ENCODE measurements around the gene RND2. TPM values are rescaled to one million over a fixed set of nuclear protein-coding genes. Genes with fewer than 3 reads are reported as not detected.

Gene RND2
- total RNA-seq, 1 experiment from 2014 or later: 5.5 TPM

DNA sequence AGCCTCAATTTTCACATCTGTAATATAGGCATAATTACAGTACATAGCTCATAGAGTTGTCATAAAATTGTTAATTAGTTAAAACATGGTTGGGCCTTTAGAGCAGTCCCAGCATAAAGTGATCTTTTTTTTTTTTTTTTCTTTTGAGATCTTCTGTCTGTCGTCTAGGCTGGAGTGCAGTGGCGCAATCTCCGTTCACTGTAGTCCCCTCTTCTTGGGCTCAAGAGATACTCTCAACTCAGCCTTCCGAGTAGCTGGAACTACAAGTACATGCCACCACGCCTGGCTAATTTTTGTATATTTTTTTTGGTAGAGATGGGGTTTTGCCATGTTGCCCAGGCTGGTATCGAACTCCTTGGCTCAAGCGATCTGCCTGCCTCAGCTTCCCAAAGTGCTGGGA is 31.0 kb downstream of the RND2 start:
- POLR2A ChIA-PET (ENCODE audit: low non-redundant PET): no interaction called here
- no TSS peak for BruUV-seq (replicated peaks)

DNA sequence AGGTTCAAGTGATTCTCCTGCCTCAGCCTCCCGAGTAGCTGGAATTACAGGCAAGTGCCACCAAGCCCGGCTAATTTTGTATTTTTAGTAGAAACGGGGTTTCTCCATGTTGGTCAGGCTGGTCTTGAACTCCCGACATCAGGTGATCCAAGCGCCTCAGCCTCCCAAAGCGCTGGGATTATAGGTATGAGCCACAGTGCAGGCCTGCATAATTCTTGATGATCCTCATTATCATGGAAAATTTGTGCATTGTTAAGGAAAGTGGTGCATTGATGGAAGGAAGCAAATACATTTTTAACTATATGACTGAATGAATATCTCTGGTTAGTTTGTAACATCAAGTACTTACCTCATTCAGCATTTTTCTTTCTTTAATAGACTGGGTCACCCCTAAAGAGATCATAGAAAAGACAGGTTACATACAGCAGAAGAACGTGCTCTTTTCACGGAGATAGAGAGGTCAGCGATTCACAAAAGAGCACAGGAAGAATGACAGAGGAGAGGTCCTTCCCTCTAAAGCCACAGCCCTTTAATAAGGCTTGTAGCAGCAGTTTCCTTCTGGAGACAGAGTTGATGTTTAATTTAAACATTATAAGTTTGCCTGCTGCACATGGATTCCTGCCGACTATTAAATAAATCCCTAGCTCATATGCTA is 38.1 kb downstream of the RND2 start:
- H3K4me3 ChIP-seq (ENCODE audit: low read depth, low read length, poor library complexity, severe bottlenecking): no peak overlapping the region
- BruUV-seq (replicated peaks): no TSS peak
- POLR2A ChIA-PET (ENCODE audit: low non-redundant PET): no interaction called here
- no peaks in the 10 kb centered on the region for H3K4me1 ChIP-seq (ENCODE audit: insufficient read depth, low read length, poor library complexity, severe bottlenecking)
- DNase-seq (ENCODE audit: low spot score): no peak
- TF ChIP-seq, protein P1, sequence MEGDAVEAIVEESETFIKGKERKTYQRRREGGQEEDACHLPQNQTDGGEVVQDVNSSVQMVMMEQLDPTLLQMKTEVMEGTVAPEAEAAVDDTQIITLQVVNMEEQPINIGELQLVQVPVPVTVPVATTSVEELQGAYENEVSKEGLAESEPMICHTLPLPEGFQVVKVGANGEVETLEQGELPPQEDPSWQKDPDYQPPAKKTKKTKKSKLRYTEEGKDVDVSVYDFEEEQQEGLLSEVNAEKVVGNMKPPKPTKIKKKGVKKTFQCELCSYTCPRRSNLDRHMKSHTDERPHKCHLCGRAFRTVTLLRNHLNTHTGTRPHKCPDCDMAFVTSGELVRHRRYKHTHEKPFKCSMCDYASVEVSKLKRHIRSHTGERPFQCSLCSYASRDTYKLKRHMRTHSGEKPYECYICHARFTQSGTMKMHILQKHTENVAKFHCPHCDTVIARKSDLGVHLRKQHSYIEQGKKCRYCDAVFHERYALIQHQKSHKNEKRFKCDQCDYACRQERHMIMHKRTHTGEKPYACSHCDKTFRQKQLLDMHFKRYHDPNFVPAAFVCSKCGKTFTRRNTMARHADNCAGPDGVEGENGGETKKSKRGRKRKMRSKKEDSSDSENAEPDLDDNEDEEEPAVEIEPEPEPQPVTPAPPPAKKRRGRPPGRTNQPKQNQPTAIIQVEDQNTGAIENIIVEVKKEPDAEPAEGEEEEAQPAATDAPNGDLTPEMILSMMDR (conservative IDR thresholded peaks at IDR 0.05; ENCODE audit: low read depth, low read length): no peak
- no peak for TF ChIP-seq EZH2 (IDR thresholded peaks at IDR 0.05; ENCODE audit: borderline replicate concordance, low read depth, low read length, poor library complexity, severe bottlenecking)
- intact Hi-C loops (cut with micrococcal nuclease; ENCODE audit: unreplicated experiment): no loop called here
- CTCF ChIA-PET: no interaction called here
- H3K9me3 ChIP-seq (ENCODE audit: low read depth, low read length, poor library complexity, severe bottlenecking): no peaks in the 10 kb centered on the region
- no peaks in the 10 kb centered on the region for H3K36me3 ChIP-seq (ENCODE audit: insufficient read depth, low read length, poor library complexity, severe bottlenecking)
- no peak overlapping the region for H3K27ac ChIP-seq (ENCODE audit: low read depth, low read length, poor library complexity, severe bottlenecking)
- H3K27me3 ChIP-seq (replicated peaks; ENCODE audit: insufficient read depth, low read depth, low read length, poor library complexity): no peaks in the 10 kb centered on the region

More for the DNA sequence above, 31.0 kb downstream of the RND2 start:
- H3K4me3 ChIP-seq (ENCODE audit: low read depth, low read length, poor library complexity, severe bottlenecking): no peak overlapping the region
- CTCF ChIA-PET: interaction anchor here (0.6 kb wide), 1 partner anchor 128 kb away, joined by 9 read pairs; no protein-coding TSS in a partner anchor
- TF ChIP-seq, protein P1 (conservative IDR thresholded peaks at IDR 0.05; ENCODE audit: low read depth, low read length): no peak
- no peak for TF ChIP-seq EZH2 (IDR thresholded peaks at IDR 0.05; ENCODE audit: borderline replicate concordance, low read depth, low read length, poor library complexity, severe bottlenecking)
- no peaks in the 10 kb centered on the region for H3K27me3 ChIP-seq (replicated peaks; ENCODE audit: insufficient read depth, low read depth, low read length, poor library complexity)
- no peaks in the 10 kb centered on the region for H3K9me3 ChIP-seq (ENCODE audit: low read depth, low read length, poor library complexity, severe bottlenecking)
- intact Hi-C loops (cut with micrococcal nuclease; ENCODE audit: unreplicated experiment): no loop called here
- H3K27ac ChIP-seq (ENCODE audit: low read depth, low read length, poor library complexity, severe bottlenecking): no peak overlapping the region
- no peaks in the 10 kb centered on the region for H3K36me3 ChIP-seq (ENCODE audit: insufficient read depth, low read length, poor library complexity, severe bottlenecking)
- no peak for DNase-seq (ENCODE audit: low spot score)
- H3K4me1 ChIP-seq (ENCODE audit: insufficient read depth, low read length, poor library complexity, severe bottlenecking): no peaks in the 10 kb centered on the region

DNA sequence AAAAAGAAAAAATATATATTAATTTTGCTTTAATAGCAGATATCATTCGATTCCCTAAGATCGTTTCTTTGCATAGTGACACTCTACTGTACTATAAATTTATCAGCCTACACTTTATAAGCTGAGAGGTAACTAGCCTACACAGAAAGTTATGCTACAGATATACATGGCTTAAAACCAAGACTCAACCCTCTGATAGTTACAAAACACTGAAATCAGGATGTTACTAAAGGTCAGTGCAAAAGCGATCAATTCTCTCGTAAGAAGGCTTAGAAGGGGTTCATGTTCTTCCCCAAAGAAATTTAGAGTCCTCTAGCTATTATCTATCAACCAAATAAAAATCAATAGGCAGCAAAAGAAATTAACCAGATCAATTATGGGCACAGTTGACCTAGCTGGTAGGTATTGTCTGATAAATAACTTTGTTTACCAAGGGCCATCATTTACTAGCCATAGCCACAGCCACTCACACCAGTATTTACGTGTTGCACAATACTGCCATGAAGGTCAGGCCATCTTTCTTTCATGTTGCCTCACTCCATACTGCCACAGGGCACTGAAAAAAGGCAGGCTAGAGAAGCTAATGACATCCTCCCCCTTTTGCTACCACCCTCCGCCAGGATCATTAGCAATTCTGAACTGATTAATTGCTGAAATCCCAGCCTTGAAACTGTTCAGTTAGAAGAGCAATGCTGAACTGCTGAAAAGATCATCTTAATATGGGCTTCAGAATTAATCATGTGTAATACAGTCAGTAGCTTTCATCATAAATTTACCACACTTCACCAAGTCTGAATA is 43.7 kb downstream of the RND2 start:
- no peak overlapping the region for H3K27ac ChIP-seq (ENCODE audit: low read depth, low read length, poor library complexity, severe bottlenecking)
- H3K9me3 ChIP-seq (ENCODE audit: low read depth, low read length, poor library complexity, severe bottlenecking): no peaks in the 10 kb centered on the region
- intact Hi-C loops (cut with micrococcal nuclease; ENCODE audit: unreplicated experiment): no loop called here
- no peaks in the 10 kb centered on the region for H3K27me3 ChIP-seq (replicated peaks; ENCODE audit: insufficient read depth, low read depth, low read length, poor library complexity)
- no TSS peak for BruUV-seq (replicated peaks)
- TF ChIP-seq, protein P1 (conservative IDR thresholded peaks at IDR 0.05; ENCODE audit: low read depth, low read length): no peak
- no peak for TF ChIP-seq EZH2 (IDR thresholded peaks at IDR 0.05; ENCODE audit: borderline replicate concordance, low read depth, low read length, poor library complexity, severe bottlenecking)
- no peak for DNase-seq (ENCODE audit: low spot score)
- peaks cover 7% of the 10 kb centered on the region for H3K36me3 ChIP-seq (ENCODE audit: insufficient read depth, low read length, poor library complexity, severe bottlenecking)
- CTCF ChIA-PET: no interaction called here
- no peaks in the 10 kb centered on the region for H3K4me1 ChIP-seq (ENCODE audit: insufficient read depth, low read length, poor library complexity, severe bottlenecking)
- no peak overlapping the region for H3K4me3 ChIP-seq (ENCODE audit: low read depth, low read length, poor library complexity, severe bottlenecking)
- POLR2A ChIA-PET (ENCODE audit: low non-redundant PET): no interaction called here
